Measurements from ENCODE around the gene CERS3.

CERS3 gene

DNA sequence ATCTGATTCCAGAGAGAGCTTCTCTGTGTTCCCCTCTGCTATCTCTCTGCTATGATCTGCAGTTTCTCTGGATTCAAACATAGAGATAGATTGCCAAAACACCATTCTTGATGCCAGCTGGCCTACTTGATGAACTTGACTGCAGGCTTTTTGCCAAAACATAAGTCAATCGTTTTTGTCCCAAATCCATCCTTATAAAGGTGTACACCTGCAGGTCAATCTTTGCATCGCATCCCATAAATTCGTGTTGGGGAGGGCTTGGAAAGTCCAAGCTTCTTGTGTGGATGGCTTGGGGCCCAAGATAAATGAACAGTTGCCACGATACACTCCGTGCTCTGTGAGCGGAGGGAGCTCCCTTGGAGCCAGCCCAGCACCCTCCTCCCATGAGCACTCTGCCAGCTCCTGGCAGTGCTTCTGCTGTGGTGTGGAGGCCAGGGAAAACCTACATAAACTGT lies 2.7 kb downstream of the CERS3 start:
- no peak for DNase-seq

GRCh38 chr15:100525436-100525835 lies 3.3 kb downstream of the CERS3 start:
- DNase-seq, result no peak

DNA sequence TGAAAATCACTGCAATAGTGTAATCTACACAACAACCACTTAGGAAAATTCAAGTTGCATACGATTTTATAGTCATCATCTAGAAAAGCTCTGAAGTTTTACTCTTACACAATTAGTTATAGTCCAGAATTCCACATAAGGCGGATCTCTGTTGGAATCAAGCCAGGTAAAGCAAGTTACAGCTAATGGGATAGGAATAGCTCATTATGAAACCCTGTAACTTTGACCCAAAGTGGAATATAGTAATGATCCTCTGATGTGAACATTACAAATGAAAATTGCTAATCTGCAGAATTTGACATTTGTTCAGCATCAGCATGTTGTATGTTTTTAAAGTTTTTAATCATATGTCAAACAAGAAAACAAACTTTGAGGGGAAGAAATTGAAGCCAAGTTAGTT lies 4.4 kb downstream of the CERS3 start:
- DNase-seq, result no peak

DNA sequence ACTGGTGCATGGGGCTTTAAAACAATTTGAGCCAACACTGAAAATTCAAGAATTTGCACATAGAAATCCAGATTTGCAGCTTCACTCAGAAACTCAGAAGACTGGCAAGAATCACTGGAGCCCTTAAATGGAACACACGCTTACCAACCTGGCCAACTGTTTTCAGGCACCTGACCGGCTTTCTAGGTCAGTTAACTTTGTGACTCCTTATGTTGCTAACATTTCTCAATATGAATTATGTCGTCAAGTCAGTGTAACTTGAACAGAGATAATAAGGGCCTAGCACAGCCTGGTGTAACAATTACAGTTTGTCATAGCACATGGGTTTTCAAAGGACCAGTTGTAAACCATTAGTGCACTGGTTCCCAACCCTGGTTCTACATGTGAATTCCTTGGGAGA lies 6.8 kb downstream of the CERS3 start:
- DNase-seq, result no peak

DNA sequence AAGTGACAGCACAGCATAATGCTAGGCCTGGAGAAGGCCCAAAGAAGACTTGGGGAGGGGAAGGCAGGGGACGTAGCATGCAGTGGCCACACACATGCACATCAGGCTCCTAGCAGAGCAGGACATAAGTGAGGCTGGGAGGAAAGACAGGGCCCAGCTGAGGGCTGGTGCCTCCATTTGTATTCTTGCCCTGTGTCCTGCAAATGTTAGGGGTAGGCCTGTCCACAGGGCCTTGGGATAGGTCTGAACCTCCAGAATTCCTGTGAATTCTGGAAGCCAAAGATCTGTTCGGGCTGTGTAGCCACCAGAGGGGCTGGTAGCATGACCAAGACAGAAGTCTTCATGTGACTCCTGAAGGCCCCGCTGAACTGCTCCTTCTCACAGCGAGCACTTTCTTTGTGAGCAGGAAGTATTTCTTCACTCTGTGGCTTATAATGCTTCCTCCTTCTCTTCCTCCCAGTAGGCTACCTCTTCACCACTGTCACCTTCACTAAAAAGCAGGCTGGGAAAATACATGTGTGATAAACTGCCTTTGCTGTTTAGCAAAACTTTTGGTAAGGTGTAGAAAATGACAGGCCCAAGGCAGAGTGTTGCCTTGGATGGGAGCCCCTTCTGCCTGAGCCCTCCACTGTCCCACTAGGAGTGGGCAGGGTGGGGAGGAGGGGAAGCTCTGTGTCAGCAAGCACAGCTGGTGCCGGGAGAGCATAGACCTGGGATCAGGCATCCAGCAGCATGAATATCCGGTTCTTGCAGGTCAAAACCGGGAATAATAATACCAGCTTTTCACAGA lies 8.4 kb downstream of the CERS3 start:
- no peak for DNase-seq

DNA sequence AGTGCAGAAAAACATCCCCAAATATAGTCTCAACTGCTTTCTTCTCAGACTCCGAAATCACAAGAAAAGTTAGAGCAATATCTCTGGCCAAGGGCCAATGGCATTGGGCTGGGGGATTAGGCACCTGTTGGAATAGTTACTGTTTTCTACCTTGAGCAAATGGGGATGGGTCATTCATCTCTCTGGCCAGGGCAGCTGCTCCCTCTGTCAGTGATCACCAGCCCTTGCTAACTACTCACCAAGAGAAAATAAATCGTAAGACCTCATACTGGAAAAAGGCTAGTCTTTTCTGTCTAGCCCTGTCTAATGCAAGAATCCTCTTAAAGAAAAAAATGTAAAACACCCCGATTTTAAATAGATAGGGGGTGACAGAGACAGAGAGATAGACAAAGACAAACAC lies 10.9 kb downstream of the CERS3 start:
- DNase-seq, result no peak

GRCh38 chr15:100516643-100517512 lies 11.9 kb downstream of the CERS3 start:
- no peak for DNase-seq

DNA sequence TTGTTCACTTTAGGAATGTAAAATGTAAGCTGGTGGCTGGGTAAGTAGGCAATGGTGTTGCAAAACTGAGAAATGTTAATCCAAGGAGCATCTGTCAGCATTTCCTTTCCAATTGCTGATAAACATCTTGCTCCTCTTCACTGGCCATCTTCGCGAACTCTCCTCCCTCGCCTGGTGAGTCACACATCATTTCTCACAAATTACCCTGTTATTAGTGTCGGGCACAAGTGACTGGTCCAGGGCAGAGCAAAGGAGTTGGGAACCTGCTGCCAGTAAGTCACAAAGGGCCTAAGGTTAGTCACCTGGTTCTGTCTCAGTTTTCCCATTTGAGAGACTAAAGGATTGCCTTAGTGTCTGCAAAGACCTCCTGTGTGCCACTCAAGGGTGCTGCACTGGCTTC lies 13.0 kb downstream of the CERS3 start:
- no peak for DNase-seq

- DNase-seq, result no peak
Observed at GRCh38 chr15:100508641-100509300, 20.0 kb downstream of the CERS3 start.

GRCh38 chr15:100502651-100503050 lies 26.1 kb downstream of the CERS3 start:
- no peak for DNase-seq

DNA sequence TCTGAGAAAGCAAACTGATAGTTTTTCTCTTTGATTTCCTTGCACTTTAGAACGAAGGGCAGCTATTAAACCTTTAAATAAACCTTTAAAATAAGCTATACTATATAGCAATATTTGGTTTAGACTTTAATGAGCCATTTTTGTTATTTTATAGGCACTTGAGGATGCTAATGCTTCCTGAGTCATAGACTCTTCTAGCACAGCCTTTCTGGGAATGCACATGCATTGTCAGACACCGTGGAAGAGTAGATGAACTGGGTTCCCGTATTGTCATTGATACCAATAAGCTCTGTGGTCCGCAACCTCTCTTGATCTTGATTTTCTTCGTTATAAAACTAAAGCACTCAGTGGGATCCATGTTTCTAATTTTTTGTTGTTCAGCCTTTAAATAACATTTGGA lies 27.6 kb downstream of the CERS3 start:
- DNase-seq, result no peak

DNA sequence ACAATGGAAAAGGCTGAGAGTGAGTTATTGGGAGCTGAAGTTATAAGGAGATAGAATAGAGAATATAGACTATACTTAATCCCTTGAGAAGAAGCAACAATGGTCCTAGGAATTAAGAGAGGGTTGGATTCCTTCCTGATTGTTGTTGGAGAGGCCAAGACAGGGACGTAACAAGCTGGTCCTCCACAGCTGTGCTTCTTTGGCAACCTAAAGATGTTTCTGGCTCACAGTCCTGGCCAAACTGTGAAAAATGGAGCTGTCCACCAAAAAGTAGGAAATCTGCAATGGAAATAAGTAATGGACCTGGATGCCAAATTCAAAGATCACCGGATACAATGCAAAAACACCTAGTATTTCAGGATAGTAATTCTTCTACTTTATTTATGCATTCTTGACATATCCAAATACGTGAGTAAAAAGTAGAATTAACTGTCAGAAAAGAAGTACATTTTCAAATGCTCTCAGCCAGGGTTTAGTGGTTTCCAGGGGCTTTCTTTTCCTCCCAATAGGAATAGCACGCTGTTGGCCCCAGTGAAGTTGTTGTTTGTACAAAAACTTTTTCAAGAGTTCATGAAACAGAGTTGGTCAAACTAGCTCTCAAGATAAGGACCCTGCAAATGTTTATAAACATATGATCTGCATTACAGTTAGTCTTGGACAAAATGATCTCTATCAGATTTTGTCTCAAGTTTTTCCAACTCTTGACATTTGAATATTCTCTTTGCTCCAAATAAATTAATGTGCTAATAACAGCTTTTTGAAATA lies 28.3 kb downstream of the CERS3 start:
- DNase-seq, result no peak

- DNase-seq, result no peak
Observed at GRCh38 chr15:100495861-100496260, 32.9 kb downstream of the CERS3 start.

DNA sequence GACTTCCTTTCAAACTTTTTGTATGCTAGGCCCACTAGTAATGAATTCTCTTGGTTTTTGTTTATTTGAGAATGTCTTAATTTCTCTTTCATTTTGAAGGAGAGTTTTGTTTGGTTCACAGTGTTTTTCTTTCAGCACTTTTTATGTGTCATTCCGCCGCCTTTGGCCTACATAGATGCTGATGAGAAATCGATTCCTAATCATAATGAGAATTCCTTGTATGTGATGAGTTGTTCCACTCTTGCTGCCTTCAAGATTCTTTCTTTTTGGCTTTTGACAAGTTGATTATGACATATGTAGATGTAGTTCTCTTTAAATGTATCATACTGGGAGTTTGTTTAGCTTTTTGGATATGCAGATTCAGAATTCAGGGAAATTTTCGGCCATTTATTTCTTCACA lies 35.5 kb downstream of the CERS3 start:
- DNase-seq, result no peak

GRCh38 chr15:100484443-100484842 lies 44.3 kb downstream of the CERS3 start:
- DNase-seq, result no peak

GRCh38 chr15:100483370-100483769 lies 45.4 kb downstream of the CERS3 start:
- no peak for DNase-seq

- no peak for DNase-seq
Observed at GRCh38 chr15:100476805-100477204, 51.9 kb downstream of the CERS3 start.

DNA sequence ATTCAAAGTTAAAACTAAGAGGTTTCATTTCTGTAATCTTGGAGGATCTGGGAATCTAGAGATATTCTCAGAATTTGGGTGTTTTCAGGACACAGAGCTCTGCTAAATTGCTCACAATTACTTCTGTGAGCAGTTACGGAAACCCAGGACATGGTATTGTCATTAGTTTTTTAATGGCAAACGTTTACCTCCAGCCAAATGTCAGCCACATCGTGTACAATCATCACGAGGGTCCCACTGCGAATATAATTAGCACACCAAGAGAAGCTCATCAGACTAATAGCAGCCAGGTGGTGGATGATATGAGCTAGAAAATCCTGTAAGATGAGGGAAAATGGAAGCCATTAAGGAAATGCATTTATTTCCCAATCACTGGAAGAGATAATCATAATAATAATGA lies 56.0 kb downstream of the CERS3 start:
- no peak for DNase-seq

DNA sequence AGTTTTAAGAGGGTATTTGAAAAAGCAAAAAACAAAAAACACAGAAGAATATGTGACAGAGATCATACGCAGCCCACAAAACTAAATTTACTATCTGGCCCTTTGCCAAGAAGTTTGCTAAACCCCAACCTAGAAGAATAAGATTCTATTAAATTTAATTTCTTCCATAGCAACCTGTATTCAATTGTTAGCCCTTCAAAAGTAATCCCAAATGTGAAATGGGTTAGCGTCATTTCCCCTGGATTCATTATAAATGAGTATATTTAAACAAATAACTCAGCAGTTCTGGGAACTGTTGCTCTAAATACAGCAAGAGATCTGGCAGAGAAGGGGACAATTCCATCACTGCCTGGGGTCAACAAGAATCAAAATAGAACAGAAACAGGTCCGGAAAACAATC lies 56.8 kb downstream of the CERS3 start:
- DNase-seq, result no peak

- no peak for DNase-seq
Observed at GRCh38 chr15:100468285-100468684, 60.5 kb downstream of the CERS3 start.

DNA sequence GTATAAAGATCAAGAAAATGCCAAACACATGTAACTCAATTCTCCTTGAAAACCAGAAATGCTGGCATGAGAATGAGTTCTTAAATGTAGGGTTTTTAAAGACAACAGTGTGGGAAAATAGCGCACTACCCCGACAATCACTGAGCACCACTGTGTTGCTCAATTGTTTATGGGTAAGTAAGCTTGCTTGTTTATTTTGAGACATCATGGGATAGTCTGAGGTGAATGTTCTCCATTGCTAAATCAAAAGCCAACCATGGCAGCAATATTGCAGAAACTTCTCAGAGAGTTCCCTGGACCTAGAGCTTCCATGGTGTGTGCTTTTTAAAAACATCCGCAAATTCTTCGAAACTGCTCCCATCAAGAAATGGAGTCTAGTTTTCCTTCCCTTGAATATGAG lies 62.7 kb downstream of the CERS3 start:
- DNase-seq, result no peak

DNA sequence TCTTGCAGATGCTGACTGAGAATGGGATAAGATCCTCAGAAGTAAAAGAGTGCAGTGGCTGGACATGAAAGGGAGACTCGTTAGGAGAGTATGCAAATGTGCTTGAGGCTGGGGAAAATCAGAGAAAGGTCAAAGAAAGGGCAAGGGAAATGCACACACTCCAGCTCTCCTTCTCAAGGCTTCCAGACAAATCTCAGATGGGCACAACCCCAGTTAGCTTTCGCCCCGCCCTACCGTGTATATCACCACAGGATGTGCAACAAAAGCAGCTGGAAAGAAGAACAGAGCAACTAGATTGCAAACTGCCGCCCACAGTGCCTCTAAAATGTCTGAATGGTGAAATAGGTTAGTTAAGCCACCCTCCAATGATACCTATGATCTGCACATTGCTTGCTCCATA lies 63.9 kb downstream of the CERS3 start:
- DNase-seq, result no peak

GRCh38 chr15:100464256-100464655 lies 64.5 kb downstream of the CERS3 start:
- no peak for DNase-seq

Measured in NCI-H2227 treated with DMSO at 0.1 percent for 48 hours (cell line).